Measurements from ENCODE around the gene VPS41. TPM values are rescaled to one million over a fixed set of nuclear protein-coding genes. Genes with fewer than 3 reads are reported as not detected.

VPS41 gene
- total and polyA plus RNA-seq, 2 of the 13 experiments (the other 11 are each of a cell fraction or from before 2014, with no cell fraction given): 12.1 to 43.4 TPM

- TF ChIP-seq ZBTB40 (IDR thresholded peaks at IDR 0.05) (no peak), ZBTB40 (CRISPR knock-in tag; IDR thresholded peaks at IDR 0.05) (peak; percentile 41; the same call in 1 of the 2 replicates), PATZ1 (CRISPR knock-in tag; IDR thresholded peaks at IDR 0.05) (peak; percentile 11; the same call in 1 of the 2 replicates), ZNF264 (CRISPR knock-in tag; IDR thresholded peaks at IDR 0.05) (0 out of 2 replicates have a peak, but pooled peaks have one; percentile 16), NR2F1 (CRISPR knock-in tag; IDR thresholded peaks at IDR 0.05) (0 out of 4 replicates have a peak, but pooled peaks of 1 of the 2 experiments have one; percentile 13), ZNF232 (CRISPR knock-in tag; IDR thresholded peaks at IDR 0.05; ENCODE audit: borderline replicate concordance) (no peak), SP140L (CRISPR knock-in tag; IDR thresholded peaks at IDR 0.05; ENCODE audit: borderline replicate concordance) (no peak), KLF11 (CRISPR knock-in tag; IDR thresholded peaks at IDR 0.05) (no peak), TFDP2 (CRISPR knock-in tag; IDR thresholded peaks at IDR 0.05) (no peak), ATF6 (CRISPR knock-in tag; conservative IDR thresholded peaks at IDR 0.05) (no peak), ZMYM4 (CRISPR knock-in tag; IDR thresholded peaks at IDR 0.05) (peak; percentile 70), LCORL (IDR thresholded peaks at IDR 0.05) (no peak), LCORL (CRISPR knock-in tag; IDR thresholded peaks at IDR 0.05) (peak; percentile 47; the same call in 1 of the 2 replicates), ZNF549 (CRISPR knock-in tag; IDR thresholded peaks at IDR 0.05) (no peak)
These were observed at the start of gene VPS41 (continued) for GRCh38 chr7:38908759-38909335.

Measured in HepG2 (cell line).